ENCODE results near the gene MYO16. TPM values are rescaled to one million over a fixed set of nuclear protein-coding genes. Genes with fewer than 3 reads are reported as not detected.

MYO16 gene
- total RNA-seq, 1 donor from 2014 or later: 0.49 TPM

GRCh38 chr13:109151696-109152095, 522.3 kb downstream of the MYO16 start:
- intact Hi-C loops (cut with DNase I): no loop called here
- H3K27ac ChIP-seq: no peak overlapping the region

GRCh38 chr13:109152311-109152820, 523.0 kb downstream of the MYO16 start:
- intact Hi-C loops (cut with DNase I): no loop called here
- no peaks in the 10 kb centered on the region for H3K27me3 ChIP-seq
- no peak overlapping the region for H3K27ac ChIP-seq
- no peak overlapping the region for H3K4me3 ChIP-seq
- H3K9me3 ChIP-seq: no peaks in the 10 kb centered on the region
- H3K4me1 ChIP-seq: peaks cover 11% of the 10 kb centered on the region
- no peaks in the 10 kb centered on the region for H3K36me3 ChIP-seq
- no peak for DNase-seq (ENCODE audit: extremely low spot score in 2 of 2)
- no peak for TF ChIP-seq POLR2A (IDR thresholded peaks at IDR 0.05)
- TF ChIP-seq, protein P1, sequence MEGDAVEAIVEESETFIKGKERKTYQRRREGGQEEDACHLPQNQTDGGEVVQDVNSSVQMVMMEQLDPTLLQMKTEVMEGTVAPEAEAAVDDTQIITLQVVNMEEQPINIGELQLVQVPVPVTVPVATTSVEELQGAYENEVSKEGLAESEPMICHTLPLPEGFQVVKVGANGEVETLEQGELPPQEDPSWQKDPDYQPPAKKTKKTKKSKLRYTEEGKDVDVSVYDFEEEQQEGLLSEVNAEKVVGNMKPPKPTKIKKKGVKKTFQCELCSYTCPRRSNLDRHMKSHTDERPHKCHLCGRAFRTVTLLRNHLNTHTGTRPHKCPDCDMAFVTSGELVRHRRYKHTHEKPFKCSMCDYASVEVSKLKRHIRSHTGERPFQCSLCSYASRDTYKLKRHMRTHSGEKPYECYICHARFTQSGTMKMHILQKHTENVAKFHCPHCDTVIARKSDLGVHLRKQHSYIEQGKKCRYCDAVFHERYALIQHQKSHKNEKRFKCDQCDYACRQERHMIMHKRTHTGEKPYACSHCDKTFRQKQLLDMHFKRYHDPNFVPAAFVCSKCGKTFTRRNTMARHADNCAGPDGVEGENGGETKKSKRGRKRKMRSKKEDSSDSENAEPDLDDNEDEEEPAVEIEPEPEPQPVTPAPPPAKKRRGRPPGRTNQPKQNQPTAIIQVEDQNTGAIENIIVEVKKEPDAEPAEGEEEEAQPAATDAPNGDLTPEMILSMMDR (IDR thresholded peaks at IDR 0.05): no peak
- TF ChIP-seq POLR2AphosphoS5 (IDR thresholded peaks at IDR 0.05; ENCODE audit: insufficient read depth in 1 of 2, low read depth in 1 of 2): no peak

More at GRCh38 chr13:109151696-109152095, 522.3 kb downstream of the MYO16 start:
- H3K9me3 ChIP-seq: no peaks in the 10 kb centered on the region
- DNase-seq (ENCODE audit: extremely low spot score in 2 of 2): no peak
- H3K4me1 ChIP-seq: peaks cover 11% of the 10 kb centered on the region
- H3K27me3 ChIP-seq: no peaks in the 10 kb centered on the region
- no peak overlapping the region for H3K4me3 ChIP-seq
- TF ChIP-seq POLR2A (IDR thresholded peaks at IDR 0.05) (no peak), POLR2AphosphoS5 (IDR thresholded peaks at IDR 0.05; ENCODE audit: insufficient read depth in 1 of 2, low read depth in 1 of 2) (no peak)
- TF ChIP-seq, protein P1 (IDR thresholded peaks at IDR 0.05): no peak
- no peaks in the 10 kb centered on the region for H3K36me3 ChIP-seq

GRCh38 chr13:109152941-109153340, 523.5 kb downstream of the MYO16 start:
- H3K9me3 ChIP-seq: no peaks in the 10 kb centered on the region
- H3K27ac ChIP-seq: no peak overlapping the region
- no peak for DNase-seq (ENCODE audit: extremely low spot score in 2 of 2)
- no peaks in the 10 kb centered on the region for H3K36me3 ChIP-seq
- TF ChIP-seq POLR2A (IDR thresholded peaks at IDR 0.05): no peak
- TF ChIP-seq, protein P1 (IDR thresholded peaks at IDR 0.05): no peak
- TF ChIP-seq POLR2AphosphoS5 (IDR thresholded peaks at IDR 0.05; ENCODE audit: insufficient read depth in 1 of 2, low read depth in 1 of 2): no peak
- H3K4me3 ChIP-seq: no peak overlapping the region
- intact Hi-C loops (cut with DNase I): no loop called here
- H3K27me3 ChIP-seq: no peaks in the 10 kb centered on the region
- peaks cover 11% of the 10 kb centered on the region for H3K4me1 ChIP-seq

DNA sequence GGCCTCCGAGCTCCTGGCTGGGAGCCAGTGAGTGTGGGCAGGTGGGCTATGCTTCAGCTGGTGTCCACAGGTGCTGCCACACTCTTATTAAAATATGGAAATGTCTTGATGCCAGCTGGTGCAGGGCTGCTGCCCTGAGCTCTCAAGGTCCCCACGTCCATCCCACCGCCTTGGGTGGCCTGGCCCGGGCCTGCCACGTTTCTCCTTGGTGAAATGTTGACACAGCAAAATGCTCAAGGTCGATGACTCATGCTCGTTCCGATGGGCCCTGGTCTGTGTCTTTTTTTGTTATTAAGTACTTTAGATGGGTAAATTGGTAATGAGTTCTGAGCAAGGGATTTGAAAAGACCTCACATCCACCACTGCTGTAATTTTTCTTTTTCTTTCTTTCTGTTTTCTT, 524.7 kb downstream of the MYO16 start:
- no peak overlapping the region for H3K27ac ChIP-seq
- no peak overlapping the region for H3K4me3 ChIP-seq
- H3K36me3 ChIP-seq: no peaks in the 10 kb centered on the region
- TF ChIP-seq, protein P1 (IDR thresholded peaks at IDR 0.05): no peak
- TF ChIP-seq POLR2AphosphoS5 (IDR thresholded peaks at IDR 0.05; ENCODE audit: insufficient read depth in 1 of 2, low read depth in 1 of 2) (no peak), POLR2A (IDR thresholded peaks at IDR 0.05) (no peak)
- no peaks in the 10 kb centered on the region for H3K9me3 ChIP-seq
- peaks cover 11% of the 10 kb centered on the region for H3K4me1 ChIP-seq
- intact Hi-C loops (cut with DNase I): no loop called here
- DNase-seq (ENCODE audit: extremely low spot score in 2 of 2): no peak
- no peaks in the 10 kb centered on the region for H3K27me3 ChIP-seq

DNA sequence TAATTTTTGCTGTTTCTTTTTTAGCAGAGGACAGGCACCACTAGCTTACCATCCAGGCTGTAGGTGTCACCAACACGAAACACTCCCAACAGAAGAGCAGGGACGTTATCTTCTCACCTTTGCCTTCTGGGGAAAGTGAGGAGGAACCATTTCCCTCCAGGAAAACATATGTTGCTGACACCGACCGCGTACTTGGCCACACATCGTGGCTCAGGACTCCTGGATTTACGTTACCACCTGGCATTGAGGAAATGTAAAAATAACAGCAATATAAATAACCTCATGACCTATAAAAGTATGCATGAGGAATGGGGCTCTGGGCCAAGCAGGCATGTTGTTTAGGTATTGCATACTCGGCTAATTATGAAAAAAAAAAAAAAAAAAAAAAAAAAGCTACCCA, 525.1 kb downstream of the MYO16 start:
- TF ChIP-seq, protein P1 (IDR thresholded peaks at IDR 0.05): no peak
- TF ChIP-seq POLR2A (IDR thresholded peaks at IDR 0.05) (no peak), POLR2AphosphoS5 (IDR thresholded peaks at IDR 0.05; ENCODE audit: insufficient read depth in 1 of 2, low read depth in 1 of 2) (no peak)
- H3K27me3 ChIP-seq: no peaks in the 10 kb centered on the region
- H3K27ac ChIP-seq: no peak overlapping the region
- no peak for DNase-seq (ENCODE audit: extremely low spot score in 2 of 2)
- peaks cover 11% of the 10 kb centered on the region for H3K4me1 ChIP-seq
- no peaks in the 10 kb centered on the region for H3K9me3 ChIP-seq
- H3K36me3 ChIP-seq: no peaks in the 10 kb centered on the region
- no peak overlapping the region for H3K4me3 ChIP-seq
- intact Hi-C loops (cut with DNase I): no loop called here
